ENCODE measurements around the gene SLC12A8. TPM values are rescaled to one million over a fixed set of nuclear protein-coding genes. Genes with fewer than 3 reads are reported as not detected.

Gene SLC12A8
- total RNA-seq, 1 experiment from 2014 or later = 9.7 TPM

DNA sequence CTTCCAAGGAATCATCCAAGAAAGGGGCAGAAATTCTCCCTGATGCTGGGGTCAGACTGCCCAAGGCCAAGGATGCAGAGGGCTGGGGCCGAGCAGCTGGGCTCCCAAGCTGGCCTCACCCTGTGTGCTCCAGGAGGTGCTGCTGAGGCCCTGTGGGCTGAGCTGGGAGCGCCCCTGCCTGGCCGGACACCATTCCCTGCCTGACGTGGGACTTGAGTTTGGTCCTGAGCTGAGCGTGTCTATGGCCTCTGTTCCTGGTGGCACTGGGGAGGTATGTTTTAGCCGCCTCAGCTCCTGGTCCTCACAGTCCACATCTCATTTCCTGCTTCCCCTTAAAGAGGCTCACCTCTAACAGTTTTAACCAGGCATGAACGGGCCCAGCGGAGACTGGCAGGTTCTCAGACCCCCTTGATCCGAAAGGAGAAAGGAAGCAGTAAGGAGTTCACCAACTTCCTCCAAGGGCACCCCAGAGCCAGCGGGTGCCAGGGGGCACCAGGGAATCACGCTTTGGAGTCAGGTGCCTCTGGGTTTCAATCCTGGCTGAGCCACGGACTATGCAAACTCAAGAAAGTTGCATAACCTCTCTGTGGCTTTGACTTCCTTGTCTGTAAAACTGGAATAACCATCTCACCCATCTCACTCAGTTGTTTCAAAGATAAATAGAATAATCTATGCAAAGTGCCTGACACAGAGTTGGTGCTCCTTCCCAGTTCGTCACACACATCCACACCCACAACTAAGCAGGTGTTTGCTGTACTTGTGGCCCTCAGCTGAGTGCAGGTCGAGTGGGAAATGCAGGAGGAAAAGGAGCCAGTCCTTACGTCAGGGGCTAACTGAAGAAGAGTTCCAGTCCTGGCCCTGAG lies 48.6 kb downstream of the SLC12A8 start:
- no peaks in the 10 kb centered on the region for H3K27me3 ChIP-seq (ENCODE audit: control insufficient read depth, insufficient read depth, low read length)
- peak; percentile 78 for DNase-seq
- H3K36me3 ChIP-seq (replicated peaks; ENCODE audit: control insufficient read depth, insufficient read depth, low read length) = no peaks in the 10 kb centered on the region; the same call in 1 of the 2 replicates
- no peak overlapping the region for H3K4me3 ChIP-seq (ENCODE audit: insufficient read depth, low read depth, low read length)

DNA sequence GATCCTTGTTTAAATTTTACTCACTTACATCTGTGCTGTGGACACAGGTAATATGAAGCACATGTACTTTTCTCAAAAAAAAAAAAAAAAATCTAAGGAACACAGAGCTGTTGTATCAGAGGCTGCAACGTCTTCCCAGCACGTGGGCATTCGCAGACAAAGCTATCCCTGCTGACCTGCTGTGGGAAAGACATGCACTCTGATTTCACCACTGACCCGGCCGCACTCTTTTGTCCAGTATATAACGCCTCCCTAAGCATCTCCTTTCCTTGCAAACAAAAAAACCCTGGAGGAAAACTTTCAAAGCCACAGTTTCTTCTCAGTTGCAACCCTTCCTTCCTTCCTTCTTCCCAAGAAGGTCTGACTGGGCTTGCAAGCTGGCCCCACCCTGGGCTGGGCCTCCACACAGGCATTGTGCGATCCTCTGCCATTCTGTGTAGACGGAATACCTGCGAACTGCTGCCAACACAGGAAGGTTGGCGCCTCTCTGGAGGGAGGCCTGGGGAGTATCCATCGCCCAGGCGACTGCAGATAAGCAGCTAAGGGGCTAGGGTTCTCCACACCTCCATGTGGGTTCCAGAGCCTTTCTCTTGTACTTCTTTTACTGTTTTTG lies 50.8 kb downstream of the SLC12A8 start:
- no peak for DNase-seq
- H3K27me3 ChIP-seq (ENCODE audit: control insufficient read depth, insufficient read depth, low read length) = no peaks in the 10 kb centered on the region
- H3K36me3 ChIP-seq (replicated peaks; ENCODE audit: control insufficient read depth, insufficient read depth, low read length) = no peaks in the 10 kb centered on the region; the same call in 1 of the 2 replicates
- no peak overlapping the region for H3K4me3 ChIP-seq (ENCODE audit: insufficient read depth, low read depth, low read length)

DNA sequence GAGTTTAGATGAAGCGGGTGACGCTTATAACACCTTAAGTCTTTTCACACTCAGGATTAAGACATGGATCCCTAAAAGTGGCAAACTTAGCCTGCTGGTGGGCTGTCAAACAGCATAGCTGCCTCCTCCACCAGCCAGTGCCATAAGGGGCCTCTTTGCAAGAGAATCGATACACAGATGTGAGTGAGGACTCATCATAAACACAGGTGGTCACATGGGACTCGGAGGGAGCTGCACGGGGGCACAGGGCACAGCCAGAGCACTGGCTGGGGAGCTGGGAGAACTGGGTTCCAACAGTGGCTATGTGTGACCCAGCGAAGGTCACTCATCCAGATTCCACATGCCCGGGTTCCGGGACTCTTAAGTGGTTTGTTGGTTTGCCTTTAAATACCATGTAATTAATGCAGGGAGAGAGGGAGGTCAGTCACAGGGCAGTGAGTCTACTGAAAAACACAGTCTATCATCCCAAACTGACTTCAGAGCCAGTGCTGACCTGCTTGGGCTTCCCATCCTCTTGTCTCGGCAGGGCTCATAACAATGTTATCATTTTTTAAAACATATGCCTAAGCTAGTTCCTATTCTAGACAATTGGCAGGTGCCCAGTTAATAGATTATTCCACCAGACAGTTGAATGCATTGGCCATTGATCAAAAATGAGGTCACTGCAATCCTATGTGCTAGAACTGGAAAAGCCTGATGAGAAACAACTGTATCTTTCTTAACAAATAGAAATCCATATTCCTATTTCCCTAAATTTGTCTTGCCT lies 51.8 kb downstream of the SLC12A8 start:
- no peaks in the 10 kb centered on the region for H3K27me3 ChIP-seq (ENCODE audit: control insufficient read depth, insufficient read depth, low read length)
- H3K36me3 ChIP-seq (replicated peaks; ENCODE audit: control insufficient read depth, insufficient read depth, low read length) = no peaks in the 10 kb centered on the region; the same call in 1 of the 2 replicates
- no peak overlapping the region for H3K4me3 ChIP-seq (ENCODE audit: insufficient read depth, low read depth, low read length)
- DNase-seq = no peak

DNA sequence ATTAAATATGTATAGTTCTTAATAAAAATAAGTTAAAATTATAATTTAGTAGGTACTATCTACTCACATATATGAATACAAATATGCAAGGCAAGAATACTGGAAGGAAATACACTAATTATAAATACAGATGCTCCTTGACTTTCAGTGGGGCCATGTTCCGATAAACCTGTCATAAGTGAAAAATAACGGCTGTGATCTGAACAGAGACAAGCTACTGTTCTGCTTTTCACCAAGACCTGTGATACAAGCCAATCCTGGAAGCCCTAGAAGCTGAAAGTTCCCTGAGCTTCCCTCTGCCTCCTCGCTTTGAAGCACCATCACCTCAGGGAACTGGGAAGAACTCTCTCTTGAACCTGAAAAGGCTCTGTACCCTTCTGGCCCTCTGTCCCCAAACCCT lies 55.4 kb downstream of the SLC12A8 start:
- no peaks in the 10 kb centered on the region for H3K27me3 ChIP-seq (ENCODE audit: control insufficient read depth, insufficient read depth, low read length)
- no peak overlapping the region for H3K4me3 ChIP-seq (ENCODE audit: insufficient read depth, low read depth, low read length)
- no peak for DNase-seq
- no peaks in the 10 kb centered on the region for H3K36me3 ChIP-seq (replicated peaks; ENCODE audit: control insufficient read depth, insufficient read depth, low read length)

DNA sequence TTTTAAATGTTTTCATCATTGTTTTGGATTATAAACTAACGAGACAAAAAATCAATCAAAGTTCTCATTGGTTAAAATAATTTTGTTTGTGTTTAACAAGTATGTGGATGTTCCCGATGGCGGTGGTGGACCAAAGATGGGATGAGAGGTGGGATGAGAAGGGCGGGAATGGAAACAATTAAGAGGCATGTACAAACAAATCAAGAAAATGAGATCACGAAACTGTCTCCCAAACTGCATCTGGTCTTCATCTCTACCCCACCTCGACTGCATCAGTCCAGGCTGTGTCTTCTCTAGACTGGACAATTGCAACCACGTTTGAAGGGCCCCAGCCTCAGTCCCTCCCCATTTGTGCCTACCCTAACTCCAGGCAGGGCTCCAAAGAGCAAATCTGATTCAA lies 56.1 kb downstream of the SLC12A8 start:
- H3K36me3 ChIP-seq (replicated peaks; ENCODE audit: control insufficient read depth, insufficient read depth, low read length) = no peaks in the 10 kb centered on the region
- no peaks in the 10 kb centered on the region for H3K27me3 ChIP-seq (ENCODE audit: control insufficient read depth, insufficient read depth, low read length)
- no peak for DNase-seq
- no peak overlapping the region for H3K4me3 ChIP-seq (ENCODE audit: insufficient read depth, low read depth, low read length)

DNA sequence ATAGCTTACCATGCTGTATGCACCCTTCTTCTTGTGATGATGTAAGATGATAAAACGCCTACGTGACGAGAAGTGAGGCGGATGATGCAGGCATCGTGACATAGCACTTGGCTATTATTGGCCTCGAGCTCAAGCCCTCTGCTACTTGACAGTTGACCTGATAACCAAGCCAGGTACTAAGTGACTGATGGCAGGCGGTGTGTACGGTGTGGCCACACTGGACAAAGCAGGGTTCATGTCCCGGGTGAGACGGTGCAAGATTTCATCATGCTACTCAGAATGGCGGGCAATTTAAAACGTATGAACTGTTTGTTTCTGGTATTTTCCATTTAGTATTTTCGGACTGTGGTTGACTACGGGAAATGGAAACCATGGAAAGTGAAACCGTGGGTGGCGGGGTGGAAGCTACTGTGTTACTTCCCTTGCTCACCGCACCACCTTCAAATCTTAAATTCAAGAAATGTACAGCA lies 57.7 kb downstream of the SLC12A8 start:
- DNase-seq = no peak
- Histone ChIP-seq H3K4me3 (ENCODE audit: insufficient read depth, low read depth, low read length) (no peak overlapping the region), H3K27me3 (ENCODE audit: control insufficient read depth, insufficient read depth, low read length) (no peaks in the 10 kb centered on the region), H3K36me3 (replicated peaks; ENCODE audit: control insufficient read depth, insufficient read depth, low read length) (no peaks in the 10 kb centered on the region)

DNA sequence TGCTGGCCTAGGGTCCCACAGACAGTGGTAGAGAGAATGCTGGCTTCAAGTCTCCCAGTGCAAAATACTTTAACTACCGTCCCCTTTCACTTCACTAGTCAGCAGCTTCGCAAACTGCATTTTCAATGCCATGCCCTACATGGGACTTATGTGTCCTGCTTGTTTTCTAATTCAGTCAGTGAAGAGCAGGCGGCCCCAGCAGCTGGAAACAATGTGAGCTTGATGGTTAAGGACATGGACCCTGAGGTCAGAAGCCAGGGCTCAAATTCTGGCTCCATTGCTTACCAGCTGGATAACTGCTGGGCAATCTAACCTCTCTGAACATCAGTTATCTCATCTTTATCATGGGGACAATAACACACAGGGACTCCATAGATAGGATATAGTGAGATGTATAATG lies 58.4 kb downstream of the SLC12A8 start:
- Histone ChIP-seq H3K36me3 (replicated peaks; ENCODE audit: control insufficient read depth, insufficient read depth, low read length) (no peaks in the 10 kb centered on the region), H3K27me3 (ENCODE audit: control insufficient read depth, insufficient read depth, low read length) (no peaks in the 10 kb centered on the region), H3K4me3 (ENCODE audit: insufficient read depth, low read depth, low read length) (no peak overlapping the region)
- DNase-seq = no peak

DNA sequence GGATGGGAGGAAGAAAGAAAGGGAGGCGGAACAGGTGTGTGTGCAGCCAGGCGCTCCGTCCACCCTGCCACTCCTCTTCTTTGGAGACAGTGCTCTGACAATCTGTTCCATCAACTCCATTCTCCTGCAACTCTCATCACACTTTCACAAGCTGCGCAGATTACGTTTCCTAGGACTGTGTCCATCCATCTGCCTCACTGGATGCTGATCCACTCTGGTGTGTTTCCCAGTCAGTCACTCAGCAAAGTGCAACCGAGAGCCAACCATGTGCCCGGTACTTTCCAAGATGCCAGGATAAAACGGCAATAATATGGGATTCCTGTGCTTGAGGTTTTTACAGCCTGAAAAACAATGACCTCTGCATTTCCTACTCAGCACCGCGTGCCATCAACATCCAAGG lies 59.6 kb downstream of the SLC12A8 start:
- H3K4me3 ChIP-seq (ENCODE audit: insufficient read depth, low read depth, low read length) = no peak overlapping the region
- H3K27me3 ChIP-seq (ENCODE audit: control insufficient read depth, insufficient read depth, low read length) = no peaks in the 10 kb centered on the region
- DNase-seq = no peak

DNA sequence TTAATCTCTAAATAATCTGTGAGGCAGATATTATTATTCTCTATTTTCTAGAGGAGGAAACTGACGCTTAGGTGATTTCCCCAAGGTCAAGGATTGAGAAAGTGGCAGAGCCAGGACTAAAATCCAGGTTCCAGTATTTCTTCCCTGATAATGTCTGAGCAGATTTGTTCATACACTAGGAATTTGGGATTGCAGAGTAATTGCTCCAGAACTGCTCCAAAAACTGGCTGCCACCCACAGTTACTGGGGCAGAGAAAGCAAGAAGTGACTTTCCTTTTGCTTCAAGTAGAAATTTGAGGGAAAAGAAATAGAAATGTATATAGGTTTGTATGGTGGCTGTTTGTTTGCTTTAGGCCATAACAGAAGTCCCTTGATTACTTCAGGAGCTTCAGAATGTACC lies 60.6 kb downstream of the SLC12A8 start:
- Histone ChIP-seq H3K27me3 (ENCODE audit: control insufficient read depth, insufficient read depth, low read length) (no peaks in the 10 kb centered on the region), H3K4me3 (ENCODE audit: insufficient read depth, low read depth, low read length) (no peak overlapping the region), H3K36me3 (replicated peaks; ENCODE audit: control insufficient read depth, insufficient read depth, low read length) (no peaks in the 10 kb centered on the region)
- DNase-seq = no peak

More for the DNA sequence above, 59.6 kb downstream of the SLC12A8 start:
- H3K36me3 ChIP-seq (replicated peaks; ENCODE audit: control insufficient read depth, insufficient read depth, low read length) = no peaks in the 10 kb centered on the region

DNA sequence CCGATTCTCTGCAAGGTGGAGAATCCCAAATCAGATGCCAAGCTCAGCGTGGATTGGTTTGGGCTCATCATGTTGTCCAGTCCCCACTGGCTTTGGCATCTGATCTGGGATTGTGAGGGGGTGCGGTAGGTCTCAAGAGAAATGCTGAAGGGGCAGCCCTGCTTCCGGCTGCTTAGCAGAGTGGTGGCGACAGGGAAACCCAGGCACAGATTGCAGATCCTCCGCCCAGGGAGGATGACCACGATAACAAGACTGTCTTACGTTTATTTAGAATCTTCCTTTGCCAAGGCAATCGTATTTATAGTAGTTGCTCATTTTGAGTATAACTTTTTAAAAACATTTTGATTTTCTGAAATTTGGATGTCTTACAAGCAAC lies 61.1 kb downstream of the SLC12A8 start:
- DNase-seq = no peak

DNA sequence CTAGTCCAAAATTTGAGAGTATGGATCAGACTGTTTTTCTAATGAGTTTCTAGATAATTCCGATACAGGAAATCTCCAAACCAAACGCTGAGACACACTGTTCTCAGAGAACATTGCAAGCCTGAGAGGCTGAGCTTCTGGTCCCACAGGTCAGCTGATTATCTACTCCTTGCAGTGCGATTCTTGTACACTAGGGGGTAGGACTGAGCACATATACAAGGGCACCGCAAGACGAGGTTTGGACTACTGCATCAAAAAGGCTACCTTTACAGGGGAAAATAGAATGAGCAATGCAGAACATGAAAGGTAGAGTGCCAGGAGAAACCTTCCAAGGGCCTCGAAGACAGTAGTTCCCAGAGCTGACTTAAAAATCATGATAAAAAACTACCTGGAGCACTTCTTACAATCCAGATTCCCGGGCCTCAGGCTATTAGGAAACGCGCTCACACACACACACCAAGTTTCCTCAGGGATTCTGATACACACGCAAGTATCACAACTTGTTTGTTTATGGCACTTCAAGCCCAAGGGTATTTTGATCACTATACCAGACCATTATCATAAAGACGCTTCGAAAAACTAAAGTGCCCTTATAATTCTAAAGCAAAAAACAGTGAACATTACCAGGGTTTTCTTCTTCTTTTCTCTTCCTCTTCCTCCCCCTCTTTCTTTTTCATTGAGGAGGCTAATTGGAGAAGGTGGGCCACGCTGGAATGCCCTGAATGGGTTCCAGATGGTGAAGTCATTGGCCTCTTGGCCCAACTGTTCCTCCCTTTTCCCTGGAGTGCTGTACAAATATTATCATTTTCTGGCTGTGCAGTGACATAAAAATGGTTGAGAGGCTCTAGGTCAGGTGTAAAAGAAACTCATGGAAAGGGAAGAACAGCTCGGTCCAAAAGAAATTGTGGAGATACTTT lies 61.8 kb downstream of the SLC12A8 start:
- Histone ChIP-seq H3K4me3 (ENCODE audit: insufficient read depth, low read depth, low read length) (no peak overlapping the region), H3K27me3 (ENCODE audit: control insufficient read depth, insufficient read depth, low read length) (no peaks in the 10 kb centered on the region), H3K36me3 (replicated peaks; ENCODE audit: control insufficient read depth, insufficient read depth, low read length) (no peaks in the 10 kb centered on the region)
- DNase-seq = peak; percentile 80

More for the DNA sequence above, 61.1 kb downstream of the SLC12A8 start:
- H3K27me3 ChIP-seq (ENCODE audit: control insufficient read depth, insufficient read depth, low read length) = no peaks in the 10 kb centered on the region
- no peak overlapping the region for H3K4me3 ChIP-seq (ENCODE audit: insufficient read depth, low read depth, low read length)
- no peaks in the 10 kb centered on the region for H3K36me3 ChIP-seq (replicated peaks; ENCODE audit: control insufficient read depth, insufficient read depth, low read length)

DNA sequence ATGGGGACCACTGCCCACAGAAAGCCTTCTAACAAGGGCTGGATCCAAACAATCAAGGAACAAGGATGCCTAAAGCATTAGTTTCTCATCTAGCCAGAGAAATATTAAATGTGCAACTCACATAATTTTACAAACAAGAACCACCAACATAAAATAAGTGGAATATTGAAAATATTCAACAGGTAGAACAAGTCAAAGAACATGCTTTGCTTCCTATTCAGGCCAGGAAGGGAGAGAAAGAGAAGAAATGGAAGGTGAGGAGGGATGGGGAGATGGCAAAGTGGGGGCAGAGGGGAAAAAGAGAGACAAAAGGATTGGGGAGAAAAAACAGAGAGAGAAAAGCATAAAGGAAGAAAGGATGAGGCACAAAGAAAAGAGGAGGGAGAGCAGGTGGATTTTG lies 63.1 kb downstream of the SLC12A8 start:
- H3K4me3 ChIP-seq (ENCODE audit: insufficient read depth, low read depth, low read length) = no peak overlapping the region
- no peak for DNase-seq
- no peaks in the 10 kb centered on the region for H3K27me3 ChIP-seq (ENCODE audit: control insufficient read depth, insufficient read depth, low read length)
- no peaks in the 10 kb centered on the region for H3K36me3 ChIP-seq (replicated peaks; ENCODE audit: control insufficient read depth, insufficient read depth, low read length)

DNA sequence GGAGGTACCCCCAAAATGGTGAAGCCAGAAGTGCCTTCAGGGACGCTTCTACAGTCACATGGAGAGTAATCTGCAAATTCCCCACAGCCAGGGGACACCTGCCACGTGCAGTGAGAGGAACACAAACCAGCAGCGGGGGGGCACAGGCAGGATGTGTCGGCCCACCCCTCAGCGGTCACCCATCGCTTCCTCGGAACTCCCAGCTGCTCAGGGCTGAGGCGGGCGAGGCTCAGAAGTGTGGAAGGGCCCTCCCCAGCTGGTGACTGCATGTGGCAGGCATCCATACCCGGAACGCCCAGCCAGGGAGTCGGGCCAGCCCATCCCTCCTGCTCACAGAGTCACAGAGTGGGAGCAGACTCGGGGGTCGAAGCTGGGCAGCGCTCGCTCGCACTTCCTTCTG lies 63.7 kb downstream of the SLC12A8 start:
- Histone ChIP-seq H3K27me3 (ENCODE audit: control insufficient read depth, insufficient read depth, low read length) (no peaks in the 10 kb centered on the region), H3K36me3 (replicated peaks; ENCODE audit: control insufficient read depth, insufficient read depth, low read length) (no peaks in the 10 kb centered on the region), H3K4me3 (ENCODE audit: insufficient read depth, low read depth, low read length) (no peak overlapping the region)
- no peak for DNase-seq

All from H7 (cell line).